ENCODE measurements around the gene ULK1. TPM values are rescaled to one million over a fixed set of nuclear protein-coding genes. Genes with fewer than 3 reads are reported as not detected.
A peak's percentile ranks its signal among the peaks of the same experiment; 100 is the strongest.

Gene ULK1
- total and polyA plus RNA-seq, 2 of the 13 experiments (the other 11 are each of a cell fraction or from before 2014, with no cell fraction given): 2.8 to 10.1 TPM

GRCh38 chr12:131862084-131862441 lies 32.4 kb upstream of the ULK1 start (continued):
- no peak for TF ChIP-seq RBM39 (IDR thresholded peaks at IDR 0.05; ENCODE audit: low read depth, low read length, poor library complexity, severe bottlenecking)
- TF ChIP-seq NCOA2 (CRISPR knock-in tag; IDR thresholded peaks at IDR 0.05): peak; percentile 59; the same call in 1 of the 2 replicates
- TF ChIP-seq ZNF513 (CRISPR knock-in tag; conservative IDR thresholded peaks at IDR 0.05): no peak
- TF ChIP-seq ZNF740 (CRISPR knock-in tag; IDR thresholded peaks at IDR 0.05): peak; percentile 11; the same call in 1 of the 2 replicates
- TF ChIP-seq HNF4A (CRISPR knock-in tag; IDR thresholded peaks at IDR 0.05): peak; percentile 98
- TF ChIP-seq CCAR2 (optimal IDR thresholded peaks at IDR 0.05; ENCODE audit: low read depth, low read length): peak; percentile 56
- TF ChIP-seq POLR2A (IDR thresholded peaks at IDR 0.05; ENCODE audit: insufficient read depth in 1 of 2, low read depth in 2 of 2, low read length in 2 of 2): peak in 1 of 2 experiments; percentile 19; a peak in 1 of 4 replicates
- TF ChIP-seq JUND (CRISPR knock-in tag; IDR thresholded peaks at IDR 0.05): peak; percentile 61; the same call in 1 of the 2 replicates
- peak; percentile 52; the same call in 1 of the 2 replicates for TF ChIP-seq SOX5 (CRISPR knock-in tag; IDR thresholded peaks at IDR 0.05; ENCODE audit: borderline replicate concordance)
- TF ChIP-seq MED8 (CRISPR knock-in tag; IDR thresholded peaks at IDR 0.05; ENCODE audit: insufficient replicate concordance): peak; percentile 30
- peak; percentile 48; the same call in 1 of the 2 replicates for TF ChIP-seq FOXO1 (CRISPR knock-in tag; IDR thresholded peaks at IDR 0.05)
- peak; percentile 31; the same call in 1 of the 2 replicates for TF ChIP-seq KAT8 (CRISPR knock-in tag; IDR thresholded peaks at IDR 0.05)
- peak; percentile 70; the same call in 1 of the 2 replicates for TF ChIP-seq ZSCAN25 (CRISPR knock-in tag; IDR thresholded peaks at IDR 0.05)
- peak; percentile 26 for TF ChIP-seq XRCC5 (optimal IDR thresholded peaks at IDR 0.05; ENCODE audit: low read length)
- TF ChIP-seq, protein P1, sequence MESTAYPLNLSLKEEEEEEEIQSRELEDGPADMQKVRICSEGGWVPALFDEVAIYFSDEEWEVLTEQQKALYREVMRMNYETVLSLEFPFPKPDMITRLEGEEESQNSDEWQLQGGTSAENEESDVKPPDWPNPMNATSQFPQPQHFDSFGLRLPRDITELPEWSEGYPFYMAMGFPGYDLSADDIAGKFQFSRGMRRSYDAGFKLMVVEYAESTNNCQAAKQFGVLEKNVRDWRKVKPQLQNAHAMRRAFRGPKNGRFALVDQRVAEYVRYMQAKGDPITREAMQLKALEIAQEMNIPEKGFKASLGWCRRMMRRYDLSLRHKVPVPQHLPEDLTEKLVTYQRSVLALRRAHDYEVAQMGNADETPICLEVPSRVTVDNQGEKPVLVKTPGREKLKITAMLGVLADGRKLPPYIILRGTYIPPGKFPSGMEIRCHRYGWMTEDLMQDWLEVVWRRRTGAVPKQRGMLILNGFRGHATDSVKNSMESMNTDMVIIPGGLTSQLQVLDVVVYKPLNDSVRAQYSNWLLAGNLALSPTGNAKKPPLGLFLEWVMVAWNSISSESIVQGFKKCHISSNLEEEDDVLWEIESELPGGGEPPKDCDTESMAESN (CRISPR knock-in tag; conservative IDR thresholded peaks at IDR 0.05): peak; percentile 65; the same call in 1 of the 2 replicates
- TF ChIP-seq NFYC (CRISPR knock-in tag; IDR thresholded peaks at IDR 0.05): no peak
- peak; percentile 67; the same call in 1 of the 2 replicates for TF ChIP-seq ZNF275 (CRISPR knock-in tag; IDR thresholded peaks at IDR 0.05; ENCODE audit: borderline replicate concordance)
- TF ChIP-seq ZNF256 (CRISPR knock-in tag; conservative IDR thresholded peaks at IDR 0.05): no peak
- no peak for TF ChIP-seq AHR (CRISPR knock-in tag; IDR thresholded peaks at IDR 0.05)
- peak; percentile 59; the same call in 1 of the 2 replicates for TF ChIP-seq YEATS4 (CRISPR knock-in tag; IDR thresholded peaks at IDR 0.05; ENCODE audit: borderline replicate concordance)
- no peak for TF ChIP-seq SNRNP70 (IDR thresholded peaks at IDR 0.05; ENCODE audit: low read depth, low read length)
- no peak for TF ChIP-seq ZNF460 (CRISPR knock-in tag; IDR thresholded peaks at IDR 0.05; ENCODE audit: borderline replicate concordance)
- TF ChIP-seq ZNF615 (CRISPR knock-in tag; IDR thresholded peaks at IDR 0.05; ENCODE audit: borderline replicate concordance): no peak
- no peak for TF ChIP-seq SOX6 (IDR thresholded peaks at IDR 0.05)
- peak; percentile 92 for TF ChIP-seq SOX6 (CRISPR knock-in tag; IDR thresholded peaks at IDR 0.05)
- peak in 1 of 2 experiments; percentile 65; a peak in 2 of 4 replicates for TF ChIP-seq EP300 (IDR thresholded peaks at IDR 0.05; ENCODE audit: low read depth in 2 of 2, low read length in 2 of 2)
- TF ChIP-seq EP300 (CRISPR knock-in tag; IDR thresholded peaks at IDR 0.05; ENCODE audit: borderline replicate concordance): no peak; the same call in 1 of the 2 replicates

Data from HepG2 (cell line).